CD4-positive, CD25-positive, alpha-beta regulatory T cell (primary cell): ENCODE results near the gene SLC12A4. TPM values are rescaled to one million over a fixed set of nuclear protein-coding genes. Genes with fewer than 3 reads are reported as not detected.

Source experiments
- ATAC-seq, 2 donors: fragments of 150-1000 bp; cut with Tn5 transposase; one replicate each; pipeline ENCODE4 v1.10.0; 2021; ENCODE audit warnings: low read depth in 2 of 2, moderate number of reproducible peaks in 2 of 2, moderate library complexity in 1 of 2
- DNase-seq, 3 donors: peaks; one replicate each; pipeline versions ENCODE4 v3.0.0 to v3.0.0-alpha.2; 2012 to 2022; ENCODE audit warnings: mixed read lengths in 1 of 3
- H3K27ac ChIP-seq: one replicate; pipeline ENCODE4 v1.7.0; 2013; ENCODE audit warnings: mild to moderate bottlenecking, low read length; ENCODE audit not compliant: insufficient read depth, poor library complexity, severe bottlenecking
- H3K27me3 ChIP-seq: one replicate; pipeline ENCODE4 v1.7.0; 2013; ENCODE audit warnings: low read length; ENCODE audit not compliant: control insufficient read depth, insufficient read depth
- H3K36me3 ChIP-seq: one replicate; pipeline ENCODE4 v1.7.0; 2013; ENCODE audit warnings: mild to moderate bottlenecking, low read length, moderate library complexity; ENCODE audit not compliant: control insufficient read depth, insufficient read depth
- H3K4me1 ChIP-seq: 2 replicates; pipeline ENCODE4 v1.7.0; 2013; ENCODE audit warnings: mild to moderate bottlenecking, low read length; ENCODE audit not compliant: insufficient read depth, control insufficient read depth, poor library complexity, severe bottlenecking
- H3K4me3 ChIP-seq: one replicate; pipeline ENCODE4 v1.7.0; 2013; ENCODE audit warnings: low read depth, mild to moderate bottlenecking, low read length, moderate library complexity
- H3K9me3 ChIP-seq, 2 experiments: 1 replicate in 1 of 2; 2 replicates in 1 of 2; pipeline ENCODE4 v1.7.0; 2013; ENCODE audit warnings: low read length in 2 of 2, mild to moderate bottlenecking in 1 of 2, moderate library complexity in 1 of 2; ENCODE audit not compliant: control insufficient read depth in 2 of 2
- H3K27ac Mint-ChIP-seq, 3 donors: one replicate each; pipeline ENCODE4 v1.8.0; 2020 to 2022; ENCODE audit warnings: mild to moderate bottlenecking in 3 of 3, mixed read lengths in 3 of 3, moderate library complexity in 2 of 3
- H3K27me3 Mint-ChIP-seq: one replicate; pipeline ENCODE4 v1.8.0; 2022; ENCODE audit warnings: mild to moderate bottlenecking, mixed read lengths
- H3K36me3 Mint-ChIP-seq: one replicate; pipeline ENCODE4 v1.8.0; 2020; ENCODE audit warnings: mixed read lengths
- H3K4me1 Mint-ChIP-seq, 4 donors: one replicate each; pipeline ENCODE4 v1.8.0; 2020 to 2022; ENCODE audit warnings: mixed read lengths in 4 of 4, mild to moderate bottlenecking in 1 of 4
- H3K4me3 Mint-ChIP-seq, 4 donors: one replicate each; pipeline ENCODE4 v1.8.0; 2020 to 2022; ENCODE audit warnings: mild to moderate bottlenecking in 4 of 4, mixed read lengths in 4 of 4, moderate library complexity in 3 of 4
- H3K9me3 Mint-ChIP-seq, 7 donors: one replicate each; pipeline ENCODE4 v1.8.0; 2020 to 2022; ENCODE audit warnings: mixed read lengths in 7 of 7, mild to moderate bottlenecking in 3 of 7, moderate library complexity in 2 of 7
- polyA plus RNA-seq, 4 donors: library from polyadenylated mRNA; unstranded; fragments of 300-500 nt; fragmentation: Illumina TruSeq; gene quantifications; one replicate each; pipeline ENCODE4 v1.2.3, GENCODE V29; 2021
- total RNA-seq: library from RNA; stranded (reverse); gene quantifications from one replicate; pipeline ENCODE4 v1.2.3, GENCODE V29; 2022

The SLC12A4 gene
- total and polyA plus RNA-seq, 5 donors from 2014 or later: 5.0 to 30.4 (median 6.4) TPM

DNA sequence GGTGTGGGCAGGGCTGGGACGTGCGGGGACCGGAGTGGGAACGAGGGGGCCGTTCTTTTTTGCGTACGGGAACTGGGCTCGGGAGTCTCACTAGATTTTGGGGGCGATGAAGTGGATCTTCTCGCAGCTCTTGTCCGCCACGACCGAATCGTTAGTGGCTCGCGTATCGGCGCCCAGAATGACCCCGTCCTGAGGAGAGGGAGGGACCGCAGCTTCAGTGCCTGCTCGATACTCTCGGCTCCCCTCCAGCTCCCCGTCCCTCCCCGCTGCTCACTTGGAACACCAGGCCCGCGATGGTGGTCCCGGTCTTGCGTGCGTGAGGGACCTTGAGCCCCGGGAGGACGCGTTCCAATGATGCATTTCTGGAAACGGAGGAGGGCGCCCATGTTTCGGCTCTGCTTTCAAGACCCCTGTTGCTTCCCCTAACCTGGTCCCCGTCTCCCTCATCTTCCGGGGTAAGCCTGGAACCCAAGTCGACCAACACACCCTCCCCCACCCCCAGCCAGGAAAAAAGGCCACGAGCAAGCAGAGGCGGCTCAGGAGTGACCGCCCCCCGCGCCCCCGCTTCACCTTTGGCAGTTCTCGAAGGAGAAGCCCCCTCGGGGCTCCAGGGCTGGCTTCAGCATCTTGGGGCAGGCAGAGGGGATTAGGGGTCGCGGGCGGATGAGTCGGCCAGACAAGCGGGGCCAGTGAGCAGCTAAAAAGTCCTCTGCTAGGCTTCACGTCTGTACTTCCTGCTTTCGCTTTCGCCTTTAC is 32.1 kb downstream of the SLC12A4 start, which contains the start of gene PSMB10:
Gene PSMB10, minus strand, starts transcription at position 727 of the 756 bp plus-strand sequence. Its CDS starts 101 bp downstream, at position 626.
- peaks cover 7% of the 10 kb centered on the region for H3K36me3 Mint-ChIP-seq
- no peaks in the 10 kb centered on the region for H3K27me3 ChIP-seq
- ATAC-seq (peak; percentile 1 to 62), DNase-seq (no peak)
- no peaks in the 10 kb centered on the region for H3K9me3 Mint-ChIP-seq
- H3K4me1 ChIP-seq: peaks cover 32% of the 10 kb centered on the region
- peak within 1 kb of the TSS; percentile 98 to 100 (median 100) for H3K4me3 Mint-ChIP-seq
- peak within 1 kb of the TSS; percentile 88 for H3K27ac ChIP-seq
- H3K36me3 ChIP-seq: peaks cover 29% of the 10 kb centered on the region
- H3K4me1 Mint-ChIP-seq: peaks cover 0 to 54% (median 28%) of the 10 kb centered on the region in 4 donors
- H3K4me3 ChIP-seq: peak within 1 kb of the TSS; percentile 69
- H3K9me3 ChIP-seq: no peaks in the 10 kb centered on the region
- peak within 1 kb of the TSS; percentile 99 for H3K27ac Mint-ChIP-seq
- H3K27me3 Mint-ChIP-seq: no peaks in the 10 kb centered on the region

DNA sequence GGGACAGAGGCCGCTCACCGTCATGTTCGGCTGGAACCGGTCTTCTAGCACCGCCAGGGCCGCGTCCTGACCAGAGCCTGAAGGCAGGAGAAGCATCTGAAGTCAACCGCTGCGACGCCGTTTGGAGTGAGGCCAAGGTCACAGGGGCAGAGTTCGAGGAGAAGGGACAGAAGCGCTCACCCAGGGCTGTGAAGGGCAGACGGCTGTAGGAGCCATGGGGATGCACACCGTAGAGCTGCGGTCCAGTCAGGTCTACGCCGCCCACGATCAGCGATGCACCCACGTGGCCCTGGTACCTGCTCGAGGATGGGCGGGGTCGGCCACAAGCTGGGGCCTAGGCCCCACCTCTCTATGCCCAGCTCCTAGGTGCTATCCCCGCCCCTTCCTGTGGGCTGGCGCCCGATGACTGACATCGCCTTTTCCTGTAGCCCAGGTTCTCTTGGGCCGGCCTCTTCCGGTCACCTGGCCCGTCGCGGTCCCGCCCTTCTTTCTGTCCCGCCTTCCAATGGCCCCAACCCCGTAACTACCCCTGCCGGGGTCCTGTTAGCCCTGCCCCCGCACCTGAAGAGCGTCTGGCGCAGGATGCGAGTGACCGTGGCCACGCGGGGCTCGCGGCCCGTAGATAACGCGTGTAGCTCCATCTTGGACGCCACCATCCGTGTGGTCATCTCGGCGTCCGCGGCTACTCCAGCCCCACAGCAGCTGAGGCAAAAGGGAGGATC is 32.9 kb downstream of the SLC12A4 start:
- H3K36me3 ChIP-seq: peaks cover 29% of the 10 kb centered on the region
- no peaks in the 10 kb centered on the region for H3K27me3 ChIP-seq
- H3K4me3 ChIP-seq: peak overlapping the region; percentile 69
- H3K27ac ChIP-seq: peak overlapping the region; percentile 88
- peaks cover 32% of the 10 kb centered on the region for H3K4me1 ChIP-seq
- H3K9me3 Mint-ChIP-seq: no peaks in the 10 kb centered on the region
- H3K9me3 ChIP-seq: no peaks in the 10 kb centered on the region
- peaks cover 7% of the 10 kb centered on the region for H3K36me3 Mint-ChIP-seq
- H3K4me1 Mint-ChIP-seq: peaks cover 0 to 52% (median 27%) of the 10 kb centered on the region in 4 donors
- ATAC-seq (peak; percentile 91 to 93), DNase-seq (peak; percentile 94 to 99 (median 95))
- no peaks in the 10 kb centered on the region for H3K27me3 Mint-ChIP-seq
- H3K27ac Mint-ChIP-seq: peak overlapping the region; percentile 99
- peak overlapping the region; percentile 98 to 100 (median 100) for H3K4me3 Mint-ChIP-seq

DNA sequence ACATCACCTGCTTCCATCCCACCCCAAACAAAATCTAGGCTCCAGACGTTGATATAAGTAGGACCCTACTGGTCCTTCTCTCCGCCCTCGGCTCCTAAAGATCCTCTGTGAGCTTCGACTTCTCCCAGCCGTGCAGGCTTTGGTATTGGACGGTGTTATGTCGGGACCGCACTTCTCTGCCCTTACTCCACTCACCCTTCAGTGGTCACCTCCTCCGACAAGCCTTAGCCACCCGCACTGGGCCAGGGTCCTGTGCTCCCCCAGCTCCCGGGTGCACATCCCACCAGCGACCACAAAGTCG is 33.4 kb downstream of the SLC12A4 start:
- Mint-ChIP-seq H3K4me1 (peaks cover 0 to 47% (median 23%) of the 10 kb centered on the region in 4 donors), H3K4me3 (peak overlapping the region; percentile 65 to 100 (median 99)), H3K27ac (peak overlapping the region; percentile 93 to 99 (median 99)), H3K27me3 (no peaks in the 10 kb centered on the region), H3K9me3 (no peaks in the 10 kb centered on the region), H3K36me3 (peaks cover 7% of the 10 kb centered on the region)
- H3K4me3 ChIP-seq: no peak overlapping the region
- H3K36me3 ChIP-seq: peaks cover 29% of the 10 kb centered on the region
- no peaks in the 10 kb centered on the region for H3K27me3 ChIP-seq
- H3K9me3 ChIP-seq: no peaks in the 10 kb centered on the region
- peak overlapping the region; percentile 88 for H3K27ac ChIP-seq
- peaks cover 29% of the 10 kb centered on the region for H3K4me1 ChIP-seq
- ATAC-seq: no peak
- no peak for DNase-seq

DNA sequence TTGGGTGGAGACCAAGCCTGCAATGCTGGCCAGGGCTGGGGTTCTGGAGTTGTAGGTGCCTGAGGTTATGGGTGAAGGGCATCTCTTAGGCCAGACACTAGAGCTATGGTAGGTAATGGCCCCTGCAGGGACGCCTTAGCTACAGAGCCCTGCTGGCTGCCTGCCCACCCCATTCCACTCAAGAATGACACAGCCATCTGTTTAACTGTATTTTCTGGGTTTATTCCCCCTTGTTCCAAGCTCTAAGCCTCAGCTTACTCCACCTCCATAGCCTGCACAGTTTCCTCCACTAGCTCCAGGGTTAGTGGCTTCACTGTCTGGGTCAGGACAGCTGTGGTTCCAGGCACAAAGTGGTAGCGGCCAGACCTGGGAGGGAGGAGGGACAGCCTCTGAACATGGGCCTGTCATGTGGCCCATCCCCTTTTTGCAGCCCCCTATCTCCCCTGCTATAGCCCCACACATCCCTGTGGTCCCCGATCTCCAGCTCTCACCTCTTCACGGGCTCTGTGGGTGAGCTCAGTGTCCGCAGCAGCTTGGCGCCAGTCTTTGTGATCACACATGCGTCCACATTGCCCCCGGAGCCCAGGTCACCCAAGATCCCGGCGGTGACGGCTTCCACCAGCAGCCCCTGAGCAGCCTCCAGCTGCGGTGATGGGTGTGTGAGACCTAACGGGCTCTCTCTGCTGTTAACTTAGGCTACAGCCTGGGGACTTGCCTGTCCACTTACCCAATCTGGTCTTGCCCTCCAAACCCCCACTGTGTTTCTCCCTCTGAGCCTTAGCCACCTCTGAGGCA is 33.9 kb downstream of the SLC12A4 start:
- ATAC-seq: no peak
- Mint-ChIP-seq H3K27ac (peak overlapping the region in 2 of 3 donors; percentile 93 to 99), H3K27me3 (no peaks in the 10 kb centered on the region), H3K36me3 (peaks cover 7% of the 10 kb centered on the region), H3K4me1 (peaks cover 0 to 41% (median 21%) of the 10 kb centered on the region in 4 donors), H3K9me3 (peaks cover 0 to 1% (median 0%) of the 10 kb centered on the region in 7 donors), H3K4me3 (peak overlapping the region in 3 of 4 donors; percentile 15 to 100 (median 100))
- peak overlapping the region; percentile 88 for H3K27ac ChIP-seq
- no peaks in the 10 kb centered on the region for H3K27me3 ChIP-seq
- H3K36me3 ChIP-seq: peaks cover 30% of the 10 kb centered on the region
- H3K4me1 ChIP-seq: peaks cover 23% of the 10 kb centered on the region
- H3K9me3 ChIP-seq: no peaks in the 10 kb centered on the region
- DNase-seq: no peak
- H3K4me3 ChIP-seq: no peak overlapping the region

DNA sequence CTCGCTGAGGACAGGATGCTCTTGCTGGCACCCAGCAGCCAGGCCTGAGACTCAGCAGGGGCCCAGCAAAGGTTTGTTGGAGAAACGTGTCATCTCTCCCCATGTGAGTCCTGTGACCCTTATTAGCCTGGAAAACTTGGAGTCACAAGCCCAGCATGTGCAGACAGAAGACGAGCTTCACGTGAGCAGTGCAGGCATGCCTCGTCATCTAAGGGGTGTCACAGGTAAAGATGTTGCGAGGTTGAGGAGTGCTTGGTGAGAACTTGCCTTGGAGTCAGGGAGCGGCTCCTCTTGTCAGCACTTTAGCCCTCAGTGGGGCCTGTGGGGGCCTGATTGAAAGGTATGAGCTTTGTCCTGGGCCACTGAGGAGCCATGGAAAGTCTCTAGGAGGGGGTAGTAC is 34.6 kb downstream of the SLC12A4 start:
- Mint-ChIP-seq H3K27me3 (no peaks in the 10 kb centered on the region), H3K27ac (peak overlapping the region in 1 of 3 donors; percentile 65), H3K4me3 (peak overlapping the region in 2 of 4 donors; percentile 64 to 100), H3K36me3 (peaks cover 7% of the 10 kb centered on the region), H3K9me3 (peaks cover 0 to 1% (median 0%) of the 10 kb centered on the region in 7 donors), H3K4me1 (peaks cover 0 to 35% (median 21%) of the 10 kb centered on the region in 4 donors)
- Histone ChIP-seq H3K27me3 (no peaks in the 10 kb centered on the region), H3K4me3 (no peak overlapping the region), H3K27ac (no peak overlapping the region), H3K9me3 (no peaks in the 10 kb centered on the region), H3K36me3 (peaks cover 33% of the 10 kb centered on the region), H3K4me1 (peaks cover 22% of the 10 kb centered on the region)
- ATAC-seq (no peak), DNase-seq (no peak)

DNA sequence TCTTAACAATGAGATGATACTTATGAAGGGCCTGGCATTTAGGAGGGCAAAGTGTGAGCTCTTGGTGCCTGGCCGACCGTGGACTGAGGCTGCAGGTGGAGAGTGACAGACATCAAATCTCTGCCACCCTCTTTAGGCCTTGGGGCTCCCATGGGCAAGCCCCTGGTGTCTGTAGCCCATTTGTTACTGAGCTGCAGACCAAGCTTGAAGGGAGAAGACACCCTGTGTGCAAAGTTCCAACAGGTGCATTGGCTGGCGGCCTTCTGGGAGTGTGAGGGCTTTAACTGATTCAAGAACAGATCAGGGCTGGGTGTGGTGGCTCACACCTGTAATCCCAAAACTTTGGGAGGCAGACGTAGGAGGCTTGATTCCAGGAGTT is 36.0 kb downstream of the SLC12A4 start:
- Mint-ChIP-seq H3K36me3 (peaks cover 7% of the 10 kb centered on the region), H3K27me3 (no peaks in the 10 kb centered on the region), H3K4me1 (peaks cover 0 to 38% (median 23%) of the 10 kb centered on the region in 4 donors), H3K9me3 (peaks cover 0 to 1% (median 0%) of the 10 kb centered on the region in 7 donors), H3K4me3 (peak overlapping the region in 1 of 4 donors; percentile 28), H3K27ac (peak overlapping the region in 1 of 3 donors; percentile 26)
- H3K27ac ChIP-seq: no peak overlapping the region
- ATAC-seq (no peak), DNase-seq (no peak)
- H3K4me1 ChIP-seq: peaks cover 23% of the 10 kb centered on the region
- H3K9me3 ChIP-seq: no peaks in the 10 kb centered on the region
- no peaks in the 10 kb centered on the region for H3K27me3 ChIP-seq
- H3K36me3 ChIP-seq: peaks cover 39% of the 10 kb centered on the region
- no peak overlapping the region for H3K4me3 ChIP-seq

DNA sequence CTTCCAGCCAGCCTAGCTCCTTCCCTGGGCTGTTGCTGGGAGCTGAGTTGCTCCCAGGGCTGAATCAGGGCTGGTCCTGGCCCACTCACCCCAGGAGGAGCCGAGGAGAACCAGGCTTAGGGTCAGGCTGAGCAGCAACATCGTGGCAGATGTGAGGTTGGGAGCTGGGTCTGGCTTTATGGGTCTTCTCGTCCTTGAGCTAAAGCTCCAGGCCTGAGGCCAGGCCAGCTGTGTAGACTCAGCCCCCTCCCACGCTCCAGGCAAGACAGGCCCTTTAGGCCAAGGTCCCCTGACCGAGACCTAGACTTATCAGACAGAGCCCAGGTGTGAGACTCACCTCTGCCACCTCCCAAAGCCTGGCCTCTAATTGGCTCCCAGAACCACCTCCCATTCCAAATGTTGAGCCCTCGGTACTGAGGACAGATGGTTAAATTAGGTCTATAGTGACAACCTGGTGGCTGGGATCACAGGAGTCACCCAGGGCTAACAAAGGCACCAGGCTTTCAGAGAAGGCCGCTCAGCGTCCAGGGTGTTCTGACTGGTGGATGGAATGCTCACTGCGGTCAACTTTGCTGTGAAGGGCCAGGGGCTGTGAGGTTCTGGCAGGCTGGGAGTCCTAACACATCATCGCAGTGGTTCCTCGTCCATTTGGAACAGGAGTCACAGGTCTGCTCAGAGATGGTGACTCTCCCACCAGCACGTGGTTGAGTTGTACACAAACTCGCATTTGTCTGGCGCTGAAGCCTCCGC is 36.5 kb downstream of the SLC12A4 start, which contains the start of gene CTRL:
Gene CTRL, minus strand, starts transcription at position 151 of the 750 bp plus-strand sequence. Its CDS starts 10 bp downstream, at position 141.
- Mint-ChIP-seq H3K27ac (peak within 1 kb of the TSS in 1 of 3 donors; percentile 26), H3K9me3 (peaks cover 0 to 1% (median 0%) of the 10 kb centered on the region in 7 donors), H3K36me3 (peaks cover 7% of the 10 kb centered on the region), H3K27me3 (no peaks in the 10 kb centered on the region), H3K4me1 (peaks cover 0 to 32% (median 18%) of the 10 kb centered on the region in 4 donors), H3K4me3 (peak within 1 kb of the TSS in 1 of 4 donors; percentile 28)
- H3K9me3 ChIP-seq: no peaks in the 10 kb centered on the region
- peaks cover 18% of the 10 kb centered on the region for H3K4me1 ChIP-seq
- no peak within 1 kb of the TSS for H3K4me3 ChIP-seq
- H3K27me3 ChIP-seq: no peaks in the 10 kb centered on the region
- H3K27ac ChIP-seq: no peak within 1 kb of the TSS
- DNase-seq: no peak
- ATAC-seq: no peak
- H3K36me3 ChIP-seq: peaks cover 43% of the 10 kb centered on the region
